HepG2 (cell line): ENCODE results near the gene CDH12. TPM values are rescaled to one million over a fixed set of nuclear protein-coding genes. Genes with fewer than 3 reads are reported as not detected.

Source experiments
- ATAC-seq: fragments of 200-7000 bp; cut with Tn5 transposase; 3 replicates; pipeline ENCODE4 v1.9.1; 2020; ENCODE audit warnings: mild to moderate bottlenecking, moderate library complexity
- BruUV-seq: library from RNA; stranded (reverse); fragments of 400-500 nt; replicated peaks from 2 replicates; lab custom pipeline; 2021; lab: Mats Ljungman, UMichigan
- CTCF ChIA-PET: fragments of 300-600 bp; formaldehyde crosslinking; extraction: SDS; loops from one replicate; lab custom pipeline; 2021; ENCODE audit warnings: low total read pairs, inconsistent platforms, low intra/inter-chr PET ratio; lab: Yijun Ruan, JAX
- POLR2A ChIA-PET: fragments of 350-600 bp; sonication (Branson Sonifier 250); formaldehyde crosslinking; loops from one replicate; lab custom pipeline; 2020; ENCODE audit warnings: antibody characterized with exemption, inconsistent platforms; lab: Yijun Ruan, JAX
- DNase-seq: peaks from one replicate; pipeline ENCODE4 v3.0.0-alpha.2; 2015; ENCODE audit warnings: low spot score
- FAIRE-seq: peaks from 3 replicates; lab custom pipeline; 2011; peaks lifted over from hg19 to GRCh38; lab: Jason Lieb, UNC
- H2AFZ ChIP-seq: one replicate; pipeline ENCODE4 v1.6.1; 2011; ENCODE audit warnings: low read length, inconsistent platforms
- H3K27ac ChIP-seq: fragments of 300-600 bp; 3 replicates; pipeline ENCODE4 v1.8.0; 2011; ENCODE audit warnings: mixed run types, mild to moderate bottlenecking, mixed read lengths, low read length, inconsistent platforms; ENCODE audit not compliant: insufficient read depth; ENCODE audit errors: extremely low read length
- H3K27me3 ChIP-seq, 2 experiments: fragments of 200-600 bp in 1 of 2; 2 replicates in 1 of 2; 3 replicates in 1 of 2; pipeline versions ENCODE4 v1.6.0 to v1.8.0; 2011; ENCODE audit warnings: low read length in 2 of 2, mild to moderate bottlenecking in 2 of 2, moderate library complexity in 2 of 2, inconsistent platforms in 1 of 2; ENCODE audit not compliant: insufficient read depth in 2 of 2, control insufficient read depth in 1 of 2
- H3K36me3 ChIP-seq, 2 experiments: fragments of 200-600 bp in 1 of 2; replicated peaks in 1 of 2; 2 replicates in 1 of 2; 3 replicates in 1 of 2; pipeline versions ENCODE4 v1.5.1 to v1.8.0; 2011; ENCODE audit warnings: low read length in 2 of 2, inconsistent platforms in 1 of 2; ENCODE audit not compliant: insufficient read depth in 2 of 2, control insufficient read depth in 1 of 2
- H3K4me1 ChIP-seq: 2 replicates; pipeline ENCODE4 v1.5.1; 2012; ENCODE audit warnings: low read length, inconsistent platforms; ENCODE audit not compliant: insufficient read depth
- H3K4me2 ChIP-seq: 2 replicates; pipeline ENCODE4 v1.6.0; 2011; ENCODE audit warnings: low read depth, low read length, inconsistent platforms
- H3K4me3 ChIP-seq, 3 experiments: fragments of 200-600 bp in 1 of 3; sonication (generic), shearing (Covaris generic) in 1 of 3; replicated peaks in 1 of 3; 2 replicates each; pipeline ENCODE4 v1.5.1; 2011 to 2016; ENCODE audit warnings: low read length in 3 of 3, inconsistent platforms in 2 of 3, low read depth in 2 of 3, mild to moderate bottlenecking in 2 of 3, control low read depth in 1 of 3, mixed read lengths in 1 of 3; ENCODE audit not compliant: insufficient read depth in 1 of 3
- H3K79me2 ChIP-seq: one replicate; pipeline ENCODE4 v1.6.1; 2011; ENCODE audit warnings: low read length, inconsistent platforms; ENCODE audit not compliant: insufficient read depth
- H3K9ac ChIP-seq: 2 replicates; pipeline ENCODE4 v1.6.0; 2011; ENCODE audit warnings: mild to moderate bottlenecking, low read depth, low read length, inconsistent platforms; ENCODE audit not compliant: insufficient read depth
- H3K9me3 ChIP-seq: 2 replicates; pipeline ENCODE4 v1.5.1; 2012; ENCODE audit warnings: mild to moderate bottlenecking, low read length
- H4K20me1 ChIP-seq: 2 replicates; pipeline ENCODE4 v1.6.0; 2011; ENCODE audit warnings: inconsistent platforms, mild to moderate bottlenecking, low read length, moderate library complexity; ENCODE audit not compliant: insufficient read depth
- DNMT3B ChIP-seq: conservative IDR thresholded peaks from 2 replicates; pipeline ENCODE4 v1.6.1; 2016; ENCODE audit warnings: missing biosample characterization, control low read depth
- ZNF317 ChIP-seq: sonication (generic); formaldehyde crosslinking; IDR thresholded peaks from 2 replicates; pipeline ENCODE4 v1.5.0; 2020; ENCODE audit warnings: mild to moderate bottlenecking, missing genetic modification reagents
- ZNF460 ChIP-seq: sonication (generic); formaldehyde crosslinking; IDR thresholded peaks from 2 replicates; pipeline ENCODE4 v1.5.1; 2020; ENCODE audit warnings: missing genetic modification reagents, mild to moderate bottlenecking, borderline replicate concordance
- ZZZ3 ChIP-seq: sonication (generic); formaldehyde crosslinking; IDR thresholded peaks from 2 replicates; pipeline ENCODE4 v1.4.0; 2020; ENCODE audit warnings: missing genetic modification reagents, mild to moderate bottlenecking, borderline replicate concordance
- WGBS: methylation state at CpG from one replicate; pipeline ENCODE4 v1.1.6; 2017; ENCODE audit warnings: low lambda C conversion rate; 5-methylcytosine and 5-hydroxymethylcytosine counted together
- in situ Hi-C: cut with HindIII; loops from 2 replicates; pipeline ENCODE4 v1.10.0; 2017; ENCODE audit warnings: low pct_unique_long_range_greater_than_20kb; ENCODE audit not compliant: extremely low pct_ligation_motif_present
- intact Hi-C: fragments of 100-400 bp; cut with micrococcal nuclease; formaldehyde crosslinking; loops from one replicate; pipeline ENCODE4 v1.10.0; 2022; ENCODE audit not compliant: unreplicated experiment
- polyA plus RNA-seq, 8 experiments: library from polyadenylated mRNA; depleted of rRNA in 3 of 8; stranded (reverse) in 7 of 8; unstranded in 1 of 8; fragments of >200 nt; fragmentation: Illumina TruSeq in 4 of 8; extraction: Trizol in 4 of 8; gene quantifications; 2 replicates each; pipeline versions ENCODE4 v1.2.1 to v1.2.3, GENCODE V29; 2011 to 2016; ENCODE audit warnings: low read depth in 4 of 8, missing spikeins in 1 of 8, mixed read lengths in 1 of 8; ENCODE audit not compliant: insufficient read depth in 1 of 8
- total RNA-seq, 5 experiments: library from RNA; depleted of rRNA; stranded (reverse); fragments of >200 nt; fragmentation: Illumina TruSeq; extraction: Trizol; gene quantifications; 2 replicates each; pipeline ENCODE4 v1.2.3, GENCODE V29; 2016; ENCODE audit warnings: low read depth in 1 of 5
- TF ChIP-seq, protein P1 (sequence below): sonication (generic); formaldehyde crosslinking; IDR thresholded peaks from one replicate; pipeline ENCODE4 v1.5.1; 2020; ENCODE audit warnings: mild to moderate bottlenecking, missing genetic modification reagents; ENCODE audit errors: not compliant biosample characterization

Gene CDH12
- total and polyA plus RNA-seq, 2 of the 13 experiments (the other 11 are each of a cell fraction or from before 2014, with no cell fraction given) = not detected

DNA sequence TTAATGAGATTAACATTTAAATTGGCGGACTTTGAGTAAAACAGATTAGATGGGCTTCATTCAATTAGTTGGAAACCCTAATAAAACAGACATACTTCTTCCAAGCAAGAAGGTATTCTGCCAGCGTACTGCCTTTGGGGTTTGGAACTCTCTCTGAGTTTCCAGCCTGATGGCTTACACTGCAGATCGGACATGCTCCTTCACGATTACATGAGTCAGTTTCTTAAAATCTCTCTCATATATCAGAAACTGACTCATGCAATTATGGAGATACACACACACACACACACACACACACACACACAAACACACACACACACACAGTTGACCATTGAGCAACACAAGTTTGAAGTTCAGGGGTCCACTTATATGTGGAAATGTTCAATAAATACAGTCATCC is 789.4 kb downstream of the CDH12 start:
- Histone ChIP-seq H3K27ac (no peak overlapping the region), H3K4me2 (no peak overlapping the region), H3K79me2 (no peaks in the 10 kb centered on the region), H3K36me3 (no peaks in the 10 kb centered on the region), H4K20me1 (no peaks in the 10 kb centered on the region), H3K4me3 (no peak overlapping the region), H2AFZ (no peak overlapping the region), H3K9ac (no peak overlapping the region), H3K27me3 (no peaks in the 10 kb centered on the region), H3K9me3 (peaks cover 18% of the 10 kb centered on the region; the same call in 1 of the 2 replicates), H3K4me1 (no peaks in the 10 kb centered on the region)
- TF ChIP-seq DNMT3B (CRISPR knock-in tag) = no peak
- TF ChIP-seq ZNF317 (CRISPR knock-in tag) = no peak
- TF ChIP-seq, protein P1, sequence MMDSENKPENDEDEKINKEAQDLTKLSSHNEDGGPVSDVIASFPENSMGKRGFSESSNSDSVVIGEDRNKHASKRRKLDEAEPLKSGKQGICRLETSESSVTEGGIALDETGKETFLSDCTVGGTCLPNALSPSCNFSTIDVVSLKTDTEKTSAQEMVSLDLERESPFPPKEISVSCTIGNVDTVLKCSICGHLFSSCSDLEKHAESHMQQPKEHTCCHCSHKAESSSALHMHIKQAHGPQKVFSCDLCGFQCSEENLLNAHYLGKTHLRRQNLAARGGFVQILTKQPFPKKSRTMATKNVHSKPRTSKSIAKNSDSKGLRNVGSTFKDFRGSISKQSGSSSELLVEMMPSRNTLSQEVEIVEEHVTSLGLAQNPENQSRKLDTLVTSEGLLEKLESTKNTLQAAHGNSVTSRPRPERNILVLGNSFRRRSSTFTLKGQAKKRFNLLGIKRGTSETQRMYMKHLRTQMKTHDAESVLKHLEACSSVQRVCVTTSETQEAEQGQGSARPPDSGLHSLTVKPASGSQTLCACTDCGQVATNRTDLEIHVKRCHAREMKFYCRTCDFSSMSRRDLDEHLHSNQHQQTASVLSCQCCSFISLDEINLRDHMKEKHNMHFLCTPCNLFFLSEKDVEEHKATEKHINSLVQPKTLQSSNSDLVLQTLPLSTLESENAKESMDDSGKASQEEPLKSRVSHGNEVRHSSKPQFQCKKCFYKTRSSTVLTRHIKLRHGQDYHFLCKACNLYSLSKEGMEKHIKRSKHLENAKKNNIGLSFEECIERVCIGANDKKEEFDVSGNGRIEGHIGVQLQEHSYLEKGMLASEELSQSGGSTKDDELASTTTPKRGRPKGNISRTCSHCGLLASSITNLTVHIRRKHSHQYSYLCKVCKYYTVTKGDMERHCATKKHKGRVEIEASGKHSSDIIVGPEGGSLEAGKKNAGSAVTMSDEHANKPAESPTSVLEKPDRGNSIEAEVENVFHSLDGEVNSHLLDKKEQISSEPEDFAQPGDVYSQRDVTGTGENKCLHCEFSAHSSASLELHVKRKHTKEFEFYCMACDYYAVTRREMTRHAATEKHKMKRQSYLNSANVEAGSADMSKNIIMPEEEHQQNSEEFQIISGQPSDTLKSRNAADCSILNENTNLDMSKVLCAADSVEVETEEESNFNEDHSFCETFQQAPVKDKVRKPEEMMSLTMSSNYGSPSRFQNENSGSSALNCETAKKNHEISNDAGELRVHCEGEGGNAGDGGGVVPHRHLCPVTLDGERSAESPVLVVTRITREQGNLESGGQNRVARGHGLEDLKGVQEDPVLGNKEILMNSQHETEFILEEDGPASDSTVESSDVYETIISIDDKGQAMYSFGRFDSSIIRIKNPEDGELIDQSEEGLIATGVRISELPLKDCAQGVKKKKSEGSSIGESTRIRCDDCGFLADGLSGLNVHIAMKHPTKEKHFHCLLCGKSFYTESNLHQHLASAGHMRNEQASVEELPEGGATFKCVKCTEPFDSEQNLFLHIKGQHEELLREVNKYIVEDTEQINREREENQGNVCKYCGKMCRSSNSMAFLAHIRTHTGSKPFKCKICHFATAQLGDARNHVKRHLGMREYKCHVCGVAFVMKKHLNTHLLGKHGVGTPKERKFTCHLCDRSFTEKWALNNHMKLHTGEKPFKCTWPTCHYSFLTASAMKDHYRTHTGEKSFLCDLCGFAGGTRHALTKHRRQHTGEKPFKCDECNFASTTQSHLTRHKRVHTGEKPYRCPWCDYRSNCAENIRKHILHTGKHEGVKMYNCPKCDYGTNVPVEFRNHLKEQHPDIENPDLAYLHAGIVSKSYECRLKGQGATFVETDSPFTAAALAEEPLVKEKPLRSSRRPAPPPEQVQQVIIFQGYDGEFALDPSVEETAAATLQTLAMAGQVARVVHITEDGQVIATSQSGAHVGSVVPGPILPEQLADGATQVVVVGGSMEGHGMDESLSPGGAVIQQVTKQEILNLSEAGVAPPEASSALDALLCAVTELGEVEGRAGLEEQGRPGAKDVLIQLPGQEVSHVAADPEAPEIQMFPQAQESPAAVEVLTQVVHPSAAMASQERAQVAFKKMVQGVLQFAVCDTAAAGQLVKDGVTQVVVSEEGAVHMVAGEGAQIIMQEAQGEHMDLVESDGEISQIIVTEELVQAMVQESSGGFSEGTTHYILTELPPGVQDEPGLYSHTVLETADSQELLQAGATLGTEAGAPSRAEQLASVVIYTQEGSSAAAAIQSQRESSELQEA = no peak
- no peak for TF ChIP-seq ZNF460 (CRISPR knock-in tag)
- no peak for TF ChIP-seq ZZZ3 (CRISPR knock-in tag)
- DNase-seq (no peak), ATAC-seq (no peak), FAIRE-seq (no peak)
- ChIA-PET POLR2A (no interaction called here), CTCF (no interaction called here)
- no TSS peak for BruUV-seq
- in situ Hi-C loops = no loop called here
- WGBS = 6% methylated on average over 4 of the region's 4 CpGs
- intact Hi-C loops = no loop called here
